ENCODE data around the gene GARNL3. TPM values are rescaled to one million over a fixed set of nuclear protein-coding genes. Genes with fewer than 3 reads are reported as not detected.

GARNL3 gene
- total and polyA plus RNA-seq, 2 experiments from 2014 or later: 9.5 to 10.5 TPM

GRCh38 chr9:127421057-127421456 is 156.5 kb downstream of the GARNL3 start:
- no peaks in the 10 kb centered on the region for H4K20me1 ChIP-seq (ENCODE audit: insufficient read depth, poor library complexity, severe bottlenecking)
- H3K27me3 ChIP-seq: no peaks in the 10 kb centered on the region
- H3K9me3 ChIP-seq (ENCODE audit: low read depth): no peaks in the 10 kb centered on the region
- peaks cover 22% of the 10 kb centered on the region for H3K4me1 ChIP-seq (ENCODE audit: insufficient read depth)
- H3K4me2 ChIP-seq: no peak overlapping the region
- no peaks in the 10 kb centered on the region for H3K36me3 ChIP-seq (replicated peaks; ENCODE audit: insufficient read depth, low read depth)
- H3K9me2 ChIP-seq (replicated peaks; ENCODE audit: insufficient read depth): no peaks in the 10 kb centered on the region
- H2AFZ ChIP-seq: no peak overlapping the region
- 88% methylated on average over 7 of the region's 7 CpGs for WGBS (ENCODE audit: low lambda C conversion rate, missing lambda C conversion rate)
- peak overlapping the region; percentile 23 for H3K27ac ChIP-seq
- no peak overlapping the region for H3K4me3 ChIP-seq
- DNase-seq (ENCODE audit: low spot score): no peak
- H3K79me2 ChIP-seq: peaks cover 38% of the 10 kb centered on the region
- TF ChIP-seq CTCF (IDR thresholded peaks at IDR 0.05; ENCODE audit: poor library complexity) (no peak), EZH2phosphoT487 (IDR thresholded peaks at IDR 0.05; ENCODE audit: low read depth, severe bottlenecking, unreplicated experiment) (no peak), EZH2 (IDR thresholded peaks at IDR 0.05; ENCODE audit: borderline replicate concordance) (no peak)

- H3K27me3 ChIP-seq: no peaks in the 10 kb centered on the region
- peak overlapping the region; percentile 90 for H3K27ac ChIP-seq
- peaks cover 50% of the 10 kb centered on the region for H3K79me2 ChIP-seq
- no peak for DNase-seq (ENCODE audit: low spot score)
- no peaks in the 10 kb centered on the region for H3K9me2 ChIP-seq (replicated peaks; ENCODE audit: insufficient read depth)
- 88% methylated on average over 10 of the region's 10 CpGs for WGBS (ENCODE audit: low lambda C conversion rate, missing lambda C conversion rate)
- H4K20me1 ChIP-seq (ENCODE audit: insufficient read depth, poor library complexity, severe bottlenecking): no peaks in the 10 kb centered on the region
- no peaks in the 10 kb centered on the region for H3K36me3 ChIP-seq (replicated peaks; ENCODE audit: insufficient read depth, low read depth)
- peak overlapping the region; percentile 94 for H3K4me2 ChIP-seq
- TF ChIP-seq EZH2phosphoT487 (IDR thresholded peaks at IDR 0.05; ENCODE audit: low read depth, severe bottlenecking, unreplicated experiment): no peak
- TF ChIP-seq EZH2 (IDR thresholded peaks at IDR 0.05; ENCODE audit: borderline replicate concordance): no peak
- H3K4me1 ChIP-seq (ENCODE audit: insufficient read depth): peaks cover 22% of the 10 kb centered on the region
- H2AFZ ChIP-seq: no peak overlapping the region
- no peaks in the 10 kb centered on the region for H3K9me3 ChIP-seq (ENCODE audit: low read depth)
- peak overlapping the region; percentile 50 for H3K4me3 ChIP-seq
These were observed 157.7 kb downstream of the GARNL3 start for GRCh38 chr9:127422133-127422782.

GRCh38 chr9:127422787-127423186 is 158.2 kb downstream of the GARNL3 start:
- no peaks in the 10 kb centered on the region for H3K9me2 ChIP-seq (replicated peaks; ENCODE audit: insufficient read depth)
- TF ChIP-seq CTCF (IDR thresholded peaks at IDR 0.05; ENCODE audit: poor library complexity) (no peak), EZH2 (IDR thresholded peaks at IDR 0.05; ENCODE audit: borderline replicate concordance) (no peak), EZH2phosphoT487 (IDR thresholded peaks at IDR 0.05; ENCODE audit: low read depth, severe bottlenecking, unreplicated experiment) (no peak)
- peak overlapping the region; percentile 94 for H3K4me2 ChIP-seq
- peak overlapping the region; percentile 50 for H3K4me3 ChIP-seq
- 51% methylated on average over 6 of the region's 6 CpGs for WGBS (ENCODE audit: low lambda C conversion rate, missing lambda C conversion rate)
- DNase-seq (ENCODE audit: low spot score): no peak
- H3K27ac ChIP-seq: peak overlapping the region; percentile 90
- no peaks in the 10 kb centered on the region for H3K36me3 ChIP-seq (replicated peaks; ENCODE audit: insufficient read depth, low read depth)
- H4K20me1 ChIP-seq (ENCODE audit: insufficient read depth, poor library complexity, severe bottlenecking): no peaks in the 10 kb centered on the region
- no peaks in the 10 kb centered on the region for H3K9me3 ChIP-seq (ENCODE audit: low read depth)
- H3K79me2 ChIP-seq: peaks cover 55% of the 10 kb centered on the region
- H2AFZ ChIP-seq: no peak overlapping the region
- H3K4me1 ChIP-seq (ENCODE audit: insufficient read depth): peaks cover 22% of the 10 kb centered on the region
- no peaks in the 10 kb centered on the region for H3K27me3 ChIP-seq

GRCh38 chr9:127423476-127423933 is 158.9 kb downstream of the GARNL3 start:
- Histone ChIP-seq H2AFZ (peak overlapping the region; percentile 66), H3K4me2 (peak overlapping the region; percentile 94), H3K4me3 (peak overlapping the region; percentile 50), H3K27me3 (no peaks in the 10 kb centered on the region), H3K79me2 (peaks cover 63% of the 10 kb centered on the region), H3K36me3 (replicated peaks; ENCODE audit: insufficient read depth, low read depth) (no peaks in the 10 kb centered on the region), H4K20me1 (ENCODE audit: insufficient read depth, poor library complexity, severe bottlenecking) (no peaks in the 10 kb centered on the region), H3K9me3 (ENCODE audit: low read depth) (no peaks in the 10 kb centered on the region), H3K27ac (peak overlapping the region; percentile 90), H3K9me2 (replicated peaks; ENCODE audit: insufficient read depth) (no peaks in the 10 kb centered on the region), H3K4me1 (ENCODE audit: insufficient read depth) (peaks cover 22% of the 10 kb centered on the region)
- DNase-seq (ENCODE audit: low spot score): no peak
- TF ChIP-seq EZH2 (IDR thresholded peaks at IDR 0.05; ENCODE audit: borderline replicate concordance): no peak
- TF ChIP-seq CTCF (IDR thresholded peaks at IDR 0.05; ENCODE audit: poor library complexity): no peak
- TF ChIP-seq EZH2phosphoT487 (IDR thresholded peaks at IDR 0.05; ENCODE audit: low read depth, severe bottlenecking, unreplicated experiment): no peak
- 4% methylated on average over 9 of the region's 9 CpGs for WGBS (ENCODE audit: low lambda C conversion rate, missing lambda C conversion rate)

All from hepatocyte (in vitro differentiated cells).